HG03571 (cell line): ENCODE measurements around the gene ALK.

ENCODE experiments used
- ATAC-seq: cut with Tn5 transposase; IDR thresholded peaks from one replicate; pipeline ENCODE4 v1.9.1; 2021; ENCODE audit not compliant: unreplicated experiment

The ALK gene

GRCh38 chr2:29509397-29509796, 412.0 kb downstream of the ALK start:
- ATAC-seq = no peak

DNA sequence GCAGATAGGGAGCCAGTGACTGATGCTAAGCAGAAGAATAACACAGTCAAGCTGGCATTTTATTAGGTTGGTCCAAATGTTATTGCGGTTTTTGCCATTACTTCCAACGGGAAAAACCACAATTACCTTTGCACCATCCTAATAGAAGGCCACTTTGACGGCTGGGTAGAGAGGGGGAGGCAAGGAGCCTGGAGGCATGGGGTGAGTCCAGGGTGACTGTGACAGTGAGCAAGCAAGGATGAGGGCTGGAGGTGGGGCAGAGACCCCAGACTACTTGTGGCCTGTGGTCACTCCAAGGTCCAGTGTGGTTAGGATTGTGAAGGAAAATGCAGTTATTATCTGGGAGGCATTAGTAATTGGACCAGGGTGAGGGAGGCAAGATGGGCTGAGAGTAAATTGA, 416.6 kb downstream of the ALK start:
- ATAC-seq = no peak

DNA sequence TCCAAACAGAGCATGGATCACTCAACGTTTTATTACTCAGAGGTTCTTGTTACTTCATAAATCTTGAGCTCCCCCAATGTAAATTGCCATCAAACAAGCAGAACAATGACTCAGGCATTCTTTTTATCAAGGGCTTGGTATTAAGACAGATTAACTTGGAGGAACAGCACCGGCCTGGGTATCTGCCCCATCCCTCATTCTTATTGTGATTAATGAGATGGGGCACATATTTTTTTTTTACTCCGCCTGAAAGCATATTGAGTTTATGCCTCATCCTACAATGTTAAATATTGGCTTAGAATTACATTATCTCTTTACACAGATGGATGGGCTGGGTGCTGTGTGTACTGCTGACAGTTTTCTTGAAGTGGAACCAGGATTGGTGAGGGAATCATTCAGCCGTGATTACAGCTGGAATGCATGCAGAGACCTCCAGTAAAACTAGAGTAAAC, 418.9 kb downstream of the ALK start:
- ATAC-seq = no peak

DNA sequence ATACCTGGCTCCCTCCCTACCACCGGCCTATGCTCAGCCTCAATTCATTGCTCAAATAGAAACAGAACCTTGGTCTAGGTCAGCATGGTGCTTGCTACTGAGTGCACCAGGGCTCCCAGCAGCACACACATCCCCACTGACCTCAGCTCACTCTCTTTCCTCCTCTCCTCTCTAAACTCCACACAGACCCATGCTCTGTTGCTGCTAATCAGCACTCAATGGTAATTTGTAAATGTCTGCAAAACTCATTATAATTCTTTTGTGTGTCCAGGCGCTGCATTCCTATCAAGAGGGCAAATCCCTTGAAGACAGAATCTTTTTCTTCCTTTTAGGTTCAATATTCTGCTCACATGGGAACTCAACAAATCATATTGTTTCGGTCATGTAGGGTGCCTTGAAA, 424.0 kb downstream of the ALK start:
- ATAC-seq = no peak

- ATAC-seq = no peak
These were observed 425.2 kb downstream of the ALK start for GRCh38 chr2:29496198-29496597.

DNA sequence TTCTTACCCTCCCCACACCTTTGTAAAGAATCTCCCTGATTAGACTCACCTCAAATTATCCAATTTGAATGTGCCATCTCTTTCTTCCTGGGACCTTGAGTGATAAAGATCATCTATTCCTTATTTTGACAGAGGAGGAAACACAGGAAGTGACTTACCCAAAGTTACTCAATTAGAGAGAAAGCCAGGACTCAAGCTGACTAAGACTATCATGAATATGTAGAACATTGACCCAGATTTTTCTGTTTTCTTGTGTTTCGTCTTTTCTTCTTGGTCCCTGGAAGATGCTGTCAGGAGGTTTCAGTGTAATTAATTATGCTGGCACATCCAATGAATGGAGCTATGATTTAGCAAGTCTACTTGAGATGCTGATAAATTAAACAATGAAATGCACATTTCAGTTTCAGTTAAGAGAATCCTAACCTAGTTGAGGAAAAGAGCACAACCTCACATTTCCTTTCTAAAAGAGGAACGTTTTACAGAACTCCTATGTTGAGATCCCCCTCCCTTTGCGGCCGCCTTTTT, 425.8 kb downstream of the ALK start:
- no peak for ATAC-seq

DNA sequence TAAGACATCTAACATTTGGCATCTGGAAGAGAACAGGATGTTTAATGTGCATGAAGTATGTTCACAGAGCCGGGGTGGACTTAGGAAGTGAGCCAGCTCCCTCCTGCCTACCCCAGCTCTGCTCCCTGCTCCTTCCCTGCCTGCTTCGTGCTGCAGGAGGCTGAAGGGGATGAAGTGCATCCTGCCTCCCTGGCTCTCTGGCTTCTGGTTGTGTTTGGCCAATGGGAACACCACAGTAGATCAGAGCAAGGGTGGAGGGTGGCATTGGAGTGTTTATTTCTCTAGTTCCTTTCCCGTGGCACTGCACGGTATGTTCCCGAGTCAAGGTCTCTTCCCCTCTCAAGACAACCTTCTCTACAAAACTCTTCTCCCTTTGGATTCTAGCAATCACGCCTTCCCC, 426.3 kb downstream of the ALK start:
- ATAC-seq = no peak

GRCh38 chr2:29492701-29493100, 428.7 kb downstream of the ALK start:
- ATAC-seq = no peak

DNA sequence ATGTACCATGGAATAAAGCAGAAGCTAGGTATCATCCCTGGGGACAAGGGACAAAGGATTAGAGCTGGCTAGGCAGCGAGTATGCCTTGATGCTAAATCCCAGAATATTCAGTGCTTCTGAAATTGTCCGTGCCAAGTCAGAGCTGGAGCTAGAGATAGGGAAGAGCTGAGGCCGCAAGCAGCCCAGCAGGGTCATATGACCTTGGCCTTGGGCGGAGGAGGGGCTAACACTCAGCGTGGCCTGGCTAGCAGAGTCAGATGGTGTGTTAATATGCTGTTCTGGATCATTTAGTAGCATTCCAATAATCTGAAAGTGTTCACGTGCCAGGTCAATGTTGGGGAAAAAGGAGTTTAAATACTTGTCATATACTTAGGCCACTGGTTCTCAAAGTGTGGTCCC, 431.3 kb downstream of the ALK start:
- ATAC-seq = no peak

DNA sequence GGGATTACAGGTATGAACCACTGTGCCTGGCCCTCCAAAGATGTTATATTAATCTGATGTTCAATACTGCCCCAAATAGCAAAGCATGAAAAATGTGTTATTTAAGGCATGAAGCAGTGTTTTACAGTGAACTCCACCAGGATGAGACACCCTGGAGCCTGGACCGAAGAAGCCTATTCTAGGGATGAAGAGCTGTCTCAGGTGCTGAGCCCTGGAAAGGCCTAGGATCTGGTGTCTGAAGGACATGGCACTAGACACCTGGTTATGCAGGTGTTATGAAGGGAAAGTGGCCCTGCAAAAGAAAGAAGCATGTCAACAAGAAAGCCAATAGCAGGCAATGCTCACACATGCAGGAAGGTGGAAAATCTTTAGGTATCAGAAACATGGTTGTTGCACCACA, 431.8 kb downstream of the ALK start:
- no peak for ATAC-seq

- ATAC-seq = no peak
These were observed 433.3 kb downstream of the ALK start for GRCh38 chr2:29487967-29488555.

DNA sequence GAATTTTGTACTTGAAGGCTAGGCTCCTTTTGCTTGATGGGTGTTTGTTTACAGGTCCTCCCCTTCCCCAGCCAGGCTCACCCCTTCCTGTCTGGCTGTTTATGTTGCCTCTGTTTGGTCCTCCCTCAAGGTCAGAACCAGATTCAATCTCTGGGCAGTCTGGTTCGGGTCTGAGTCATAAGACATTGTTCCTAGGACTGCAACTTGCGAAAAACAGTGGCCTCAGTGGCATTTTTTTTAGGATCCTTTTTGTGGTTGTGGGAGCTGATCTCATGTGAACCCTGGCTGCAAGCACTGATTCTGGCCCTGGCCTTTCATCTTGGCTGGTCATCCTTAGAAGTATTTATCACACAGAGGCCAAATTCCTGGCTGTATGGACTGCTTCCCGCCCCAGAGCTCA, 435.8 kb downstream of the ALK start:
- ATAC-seq = no peak

DNA sequence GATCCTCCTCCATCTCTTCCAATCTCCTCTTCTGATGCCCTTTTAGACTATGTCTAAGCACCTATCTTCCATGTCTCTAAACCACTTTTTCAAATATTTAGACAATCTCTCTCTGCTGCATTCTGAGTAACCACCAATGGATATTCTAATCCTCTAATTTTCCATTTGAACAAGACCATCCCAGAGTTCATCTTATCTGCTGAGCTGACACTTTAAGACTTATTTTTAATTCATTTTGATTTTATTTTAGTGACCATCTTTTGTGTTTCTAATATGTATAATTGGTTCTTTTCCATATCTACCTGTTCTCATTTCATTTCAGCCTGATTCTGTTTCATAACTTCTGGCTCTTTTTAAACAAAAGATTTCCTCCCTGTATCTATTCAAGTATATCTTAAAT, 436.3 kb downstream of the ALK start:
- no peak for ATAC-seq

DNA sequence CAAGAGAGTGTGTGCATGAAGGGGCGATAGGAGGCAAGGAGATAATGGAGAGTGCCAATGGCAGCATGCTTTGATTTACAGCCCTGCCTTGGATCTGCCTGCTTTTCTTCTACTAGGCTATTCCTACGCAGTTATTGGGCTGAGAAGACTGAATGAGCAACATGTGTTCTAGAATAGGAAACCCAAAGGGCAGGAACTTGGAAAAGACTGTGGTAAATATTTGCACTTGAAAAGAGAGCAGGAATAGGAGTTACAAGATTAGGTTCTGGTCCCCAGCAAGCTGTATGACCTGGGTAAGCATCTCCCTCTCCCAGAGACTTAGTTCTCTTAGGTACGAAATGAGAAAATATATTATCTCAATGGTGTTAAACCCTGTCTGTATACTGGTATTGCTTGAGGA, 438.5 kb downstream of the ALK start:
- no peak for ATAC-seq

GRCh38 chr2:29482348-29482747, 439.0 kb downstream of the ALK start:
- ATAC-seq = no peak

DNA sequence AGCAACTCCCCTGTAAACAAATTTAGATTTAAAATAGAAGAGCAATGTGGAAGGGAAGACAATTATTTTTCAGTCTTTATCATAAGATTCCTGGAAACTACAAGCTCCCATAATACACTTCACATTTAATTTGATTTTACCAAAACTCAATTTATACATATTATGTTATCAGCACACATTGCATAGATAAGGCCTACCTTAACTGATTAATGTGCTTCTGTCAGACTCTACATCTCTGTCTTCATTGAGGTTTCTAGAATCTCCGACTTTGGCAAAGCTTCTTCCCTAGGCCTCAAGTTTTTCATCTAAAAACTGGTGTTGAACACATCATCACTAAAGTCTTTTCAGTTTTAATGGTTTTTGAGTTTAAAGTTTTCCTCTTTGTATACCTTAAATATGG, 440.1 kb downstream of the ALK start:
- ATAC-seq = no peak

- no peak for ATAC-seq
These were observed 441.0 kb downstream of the ALK start for GRCh38 chr2:29480426-29480825.

- no peak for ATAC-seq
These were observed 442.0 kb downstream of the ALK start for GRCh38 chr2:29479401-29479800.

DNA sequence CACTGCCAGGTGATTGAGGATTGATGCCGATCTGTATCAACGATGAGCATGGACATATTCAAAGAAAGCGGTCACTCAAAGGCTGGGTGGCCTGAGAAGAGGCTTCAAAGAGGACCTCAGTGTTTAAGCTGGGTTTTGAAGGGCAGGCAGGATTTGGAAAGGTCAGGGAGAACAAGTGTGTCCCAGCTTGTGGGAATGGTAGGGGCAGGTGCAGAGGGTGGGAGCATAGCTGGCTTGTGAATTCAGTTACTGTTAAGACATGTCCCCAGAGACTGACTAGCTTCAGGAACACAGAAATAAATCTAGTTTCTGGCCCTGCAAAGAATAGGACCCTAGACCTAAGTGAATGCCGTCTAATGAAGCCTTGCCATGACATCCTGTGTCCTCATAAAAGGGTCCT, 442.7 kb downstream of the ALK start:
- ATAC-seq = no peak

GRCh38 chr2:29477186-29477585, 444.2 kb downstream of the ALK start:
- ATAC-seq = no peak

- no peak for ATAC-seq
These were observed 445.9 kb downstream of the ALK start for GRCh38 chr2:29475499-29475898.

- no peak for ATAC-seq
These were observed 451.4 kb downstream of the ALK start for GRCh38 chr2:29469961-29470360.

GRCh38 chr2:29469516-29469915, 451.9 kb downstream of the ALK start:
- no peak for ATAC-seq
